OCI-LY3 (cell line): ENCODE data around the gene FAM204A.

Source experiments
- EZH2phosphoT487 ChIP-seq: fragments of 200-600 bp; shearing (Covaris generic); IDR thresholded peaks from 2 replicates; pipeline ENCODE4 v1.6.1; 2018; ENCODE audit warnings: antibody characterized with exemption, mixed run types, low read depth
- TF ChIP-seq, protein P1 (sequence below): fragments of 200-600, 300-600 bp; sonication (generic); IDR thresholded peaks from 2 replicates; pipeline ENCODE4 v1.5.1; 2014; ENCODE audit warnings: antibody characterized with exemption, low read length, low read depth

DNA sequence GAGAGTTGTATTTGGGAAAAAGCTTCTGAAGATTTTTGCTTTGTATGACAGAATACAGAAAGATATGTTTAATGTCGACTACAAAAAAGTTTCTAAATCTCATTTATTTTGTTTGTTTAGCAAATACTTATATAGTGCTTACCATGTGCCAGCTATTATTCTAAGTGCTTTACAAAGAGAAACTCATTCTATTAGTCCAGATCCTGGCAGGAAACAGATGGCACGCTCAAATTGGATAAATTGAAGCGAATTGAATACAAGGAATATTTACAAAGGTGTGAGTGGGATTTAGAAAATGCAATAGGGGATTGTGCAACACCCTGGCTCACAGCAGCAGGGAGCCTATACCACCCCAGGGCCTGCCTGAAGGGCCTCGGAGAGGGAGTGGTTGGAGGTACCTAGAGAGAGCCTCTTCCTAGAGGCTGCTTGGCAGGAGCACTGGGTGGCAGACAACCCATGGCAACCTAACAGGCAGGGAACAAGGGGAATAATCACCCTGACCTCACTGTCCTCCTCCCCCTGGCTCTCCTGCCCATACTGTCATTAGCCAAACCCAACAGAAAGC, 27.6 kb upstream of the FAM204A start:
- TF ChIP-seq, protein P1, sequence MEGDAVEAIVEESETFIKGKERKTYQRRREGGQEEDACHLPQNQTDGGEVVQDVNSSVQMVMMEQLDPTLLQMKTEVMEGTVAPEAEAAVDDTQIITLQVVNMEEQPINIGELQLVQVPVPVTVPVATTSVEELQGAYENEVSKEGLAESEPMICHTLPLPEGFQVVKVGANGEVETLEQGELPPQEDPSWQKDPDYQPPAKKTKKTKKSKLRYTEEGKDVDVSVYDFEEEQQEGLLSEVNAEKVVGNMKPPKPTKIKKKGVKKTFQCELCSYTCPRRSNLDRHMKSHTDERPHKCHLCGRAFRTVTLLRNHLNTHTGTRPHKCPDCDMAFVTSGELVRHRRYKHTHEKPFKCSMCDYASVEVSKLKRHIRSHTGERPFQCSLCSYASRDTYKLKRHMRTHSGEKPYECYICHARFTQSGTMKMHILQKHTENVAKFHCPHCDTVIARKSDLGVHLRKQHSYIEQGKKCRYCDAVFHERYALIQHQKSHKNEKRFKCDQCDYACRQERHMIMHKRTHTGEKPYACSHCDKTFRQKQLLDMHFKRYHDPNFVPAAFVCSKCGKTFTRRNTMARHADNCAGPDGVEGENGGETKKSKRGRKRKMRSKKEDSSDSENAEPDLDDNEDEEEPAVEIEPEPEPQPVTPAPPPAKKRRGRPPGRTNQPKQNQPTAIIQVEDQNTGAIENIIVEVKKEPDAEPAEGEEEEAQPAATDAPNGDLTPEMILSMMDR: no peak
- TF ChIP-seq EZH2phosphoT487: no peak
